Kasumi-1 (cell line): Measurements from ENCODE around the gene ELFN1.

Experiments
- DNase-seq, 2 experiments: peaks; one replicate each; lab custom pipeline; 2025; lab: John Stamatoyannopoulos, UW

Gene ELFN1

DNA sequence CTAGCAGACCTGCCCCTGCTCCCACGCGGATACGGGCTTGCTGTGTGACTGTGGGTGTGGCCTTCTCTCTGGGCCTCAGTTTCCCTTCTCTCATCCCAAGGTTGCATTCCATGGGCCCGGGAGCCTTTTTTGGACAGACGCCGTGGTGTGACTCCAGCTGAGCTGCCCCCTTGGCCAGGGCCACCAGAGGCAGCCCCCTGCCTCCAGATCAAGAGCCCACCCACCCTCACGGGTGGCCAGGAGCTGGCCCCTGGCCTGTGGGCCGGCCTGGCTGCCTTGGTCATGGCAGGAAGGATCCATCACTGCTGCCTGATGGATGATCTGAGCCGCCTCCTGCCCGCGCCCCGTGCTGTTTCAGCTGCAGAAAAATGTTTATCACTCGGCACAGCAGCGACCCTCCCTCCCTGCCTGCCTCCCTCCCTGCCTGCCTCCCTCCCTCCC, 27.8 kb upstream of the ELFN1 start:
- no peak for DNase-seq

DNA sequence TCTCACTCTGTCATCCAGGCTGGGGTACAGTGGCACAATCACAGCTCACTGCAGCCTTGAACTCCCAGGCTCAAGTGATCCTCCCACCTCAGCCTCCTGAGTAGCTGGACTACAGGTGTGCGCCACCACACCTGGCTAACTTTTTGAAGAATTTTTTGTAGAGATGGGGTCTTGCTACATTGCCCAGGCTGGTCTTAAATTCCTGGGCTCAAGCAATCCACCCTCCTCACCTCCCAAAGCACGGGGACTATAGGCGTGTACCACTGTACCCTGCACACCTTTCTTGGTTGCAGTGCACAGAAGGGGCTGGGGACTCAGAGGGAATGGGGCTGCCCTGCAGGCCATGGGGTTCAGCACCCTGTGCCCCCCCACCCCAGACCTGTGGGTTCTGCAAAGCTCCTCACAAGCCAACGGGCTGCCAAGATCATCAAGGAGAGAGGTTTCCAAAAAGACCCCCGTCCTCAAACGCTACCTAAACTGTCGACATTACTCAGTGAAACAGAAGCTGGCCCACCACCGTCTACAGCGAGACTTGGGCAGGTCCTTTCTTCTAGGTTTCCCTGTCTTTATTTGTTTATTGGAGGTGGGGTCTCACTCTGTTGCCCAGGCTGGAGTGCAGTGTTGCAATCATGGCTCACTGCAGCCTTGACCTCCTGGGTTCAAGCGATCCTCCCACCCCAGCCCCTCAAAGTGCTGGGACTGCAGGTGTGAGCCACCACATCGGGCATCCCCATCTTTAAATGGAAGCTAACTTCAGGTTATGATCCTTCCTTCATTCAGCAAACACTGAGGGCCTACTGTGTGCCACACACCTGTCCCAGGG, 26.6 kb upstream of the ELFN1 start:
- DNase-seq = no peak

DNA sequence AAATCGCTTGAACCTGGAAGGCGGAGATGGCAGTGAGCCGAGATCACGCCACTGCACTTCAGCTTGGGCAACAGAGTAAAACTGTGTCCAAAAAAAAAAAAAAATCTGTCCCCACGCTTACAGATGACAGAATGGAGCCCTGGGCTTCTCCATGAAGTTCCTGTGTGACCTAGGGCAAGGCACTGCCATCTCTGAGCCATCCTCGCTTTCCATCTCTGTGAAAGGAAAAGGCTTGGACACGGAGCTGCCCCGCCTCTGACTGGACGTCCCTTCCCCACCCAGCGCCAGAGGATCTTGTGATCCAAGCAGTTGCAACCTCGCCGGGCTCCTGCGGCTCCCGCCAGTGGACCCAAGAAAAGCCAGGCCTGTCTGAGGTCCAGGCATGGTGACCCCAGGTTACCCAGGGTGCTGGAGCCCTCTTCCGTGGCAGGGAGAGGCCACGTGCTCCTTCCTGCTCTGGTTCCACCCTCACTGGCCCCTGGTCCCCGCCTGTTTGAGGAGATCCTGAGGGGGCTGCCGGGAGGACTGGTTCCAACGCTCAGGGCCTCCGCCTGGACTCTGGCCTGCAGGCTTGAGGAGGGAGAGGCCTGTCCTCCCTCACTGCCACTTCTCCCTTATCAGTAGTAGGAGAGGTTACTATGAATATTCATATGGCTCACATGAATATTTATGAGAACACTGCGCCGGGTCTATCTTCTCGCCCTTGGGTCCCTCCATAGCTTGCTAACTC, 25.6 kb upstream of the ELFN1 start:
- DNase-seq = no peak

DNA sequence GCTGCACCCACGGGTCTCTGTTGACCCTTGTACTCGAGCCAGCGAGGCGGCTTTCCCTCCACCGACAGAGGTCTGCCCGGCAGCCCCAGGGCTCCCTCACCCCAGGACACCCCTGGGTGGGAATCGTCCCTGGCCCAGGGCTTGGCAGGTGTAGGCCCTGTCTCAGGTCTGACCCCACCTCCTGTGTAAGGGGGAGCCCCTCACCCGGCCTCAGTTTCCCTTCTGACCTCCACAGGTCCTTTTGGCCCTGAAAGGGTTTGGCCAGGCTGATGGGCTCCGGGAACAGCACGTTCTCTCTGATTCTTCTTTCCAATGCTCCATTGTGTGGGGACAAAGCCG, 25.0 kb upstream of the ELFN1 start:
- DNase-seq = no peak

DNA sequence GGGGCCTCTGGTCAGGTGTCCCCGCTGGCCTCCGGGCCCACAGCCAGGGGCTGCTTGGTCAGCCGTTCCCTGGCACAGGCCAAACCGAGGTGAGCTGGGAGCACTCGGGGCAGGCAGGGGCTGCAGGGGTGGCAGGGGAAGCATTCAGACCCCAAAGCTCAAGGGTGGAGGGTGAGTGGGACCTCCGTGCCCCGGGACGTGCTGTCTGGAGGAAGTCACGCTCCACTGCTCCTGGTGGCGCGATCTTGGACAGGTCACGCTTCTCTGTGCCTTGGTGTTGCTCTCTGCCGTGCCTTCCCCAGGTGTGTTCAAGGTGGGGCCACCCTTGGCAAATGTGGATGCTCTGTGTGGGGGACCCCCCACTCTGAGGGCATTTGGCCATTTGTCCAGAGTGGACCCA, 24.6 kb upstream of the ELFN1 start:
- no peak for DNase-seq

DNA sequence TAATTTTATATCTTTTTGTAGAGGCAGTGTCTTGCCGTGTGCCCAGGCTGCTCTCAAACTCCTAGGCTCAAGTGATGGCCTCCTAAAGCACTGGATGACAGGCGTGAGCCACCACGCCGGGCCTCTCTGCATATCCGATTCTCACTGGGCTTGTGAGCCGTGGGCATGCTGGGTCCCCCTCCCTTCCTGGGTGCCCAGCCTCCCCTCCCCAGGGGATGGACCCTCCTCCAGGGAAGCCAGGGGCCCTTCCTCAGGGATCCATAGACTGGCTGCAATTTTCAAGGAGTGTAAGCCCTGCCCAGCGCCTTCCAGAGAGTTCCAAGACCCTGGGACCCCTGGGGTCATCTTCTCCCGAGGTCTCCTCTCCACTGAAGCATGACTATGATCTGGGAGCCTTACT, 23.7 kb upstream of the ELFN1 start:
- no peak for DNase-seq

DNA sequence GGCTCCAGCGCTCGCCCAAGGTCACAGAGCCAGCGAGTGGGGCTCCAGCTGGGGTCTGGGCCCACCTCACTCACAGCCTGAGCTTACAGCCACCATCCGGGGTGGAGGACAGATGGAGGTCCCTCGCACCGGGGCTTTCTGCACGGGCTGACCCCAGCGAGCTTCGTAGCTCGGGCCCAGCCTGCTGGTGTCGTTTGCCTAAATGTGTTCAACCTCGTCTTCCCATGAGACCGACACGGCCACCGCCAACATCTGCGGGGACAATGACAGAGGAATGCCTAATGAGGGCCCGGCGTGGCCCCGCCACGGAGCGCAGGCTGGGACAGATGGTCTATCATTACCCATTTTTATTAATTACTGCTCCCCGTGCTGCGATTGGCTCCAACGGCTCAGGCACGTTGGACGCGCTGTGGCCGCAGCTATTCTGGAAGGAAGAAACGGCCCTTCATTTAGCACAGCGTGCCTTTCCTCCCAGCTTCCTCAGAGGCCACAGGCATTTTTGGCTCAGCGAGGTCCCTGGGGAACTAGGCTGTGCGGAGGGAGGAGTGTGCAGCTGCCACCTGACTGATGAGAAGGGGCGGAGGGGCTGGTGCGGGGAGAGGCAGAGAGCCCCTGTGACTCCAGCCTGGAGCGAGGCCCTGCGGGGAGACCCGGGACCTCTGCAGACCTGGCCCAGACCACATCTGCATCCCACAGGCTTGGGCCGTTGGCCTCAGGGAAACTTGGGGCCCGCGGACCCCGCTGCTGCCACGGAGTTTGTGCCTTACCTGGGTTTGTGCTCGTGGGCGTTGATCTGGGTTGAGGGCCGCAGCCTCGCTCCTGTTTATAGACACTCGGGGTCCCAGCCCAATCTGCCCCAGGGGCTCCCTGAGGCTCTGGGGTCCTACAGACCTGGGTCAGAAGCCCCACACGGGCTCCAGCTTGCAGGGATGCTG, 22.9 kb upstream of the ELFN1 start:
- no peak for DNase-seq

DNA sequence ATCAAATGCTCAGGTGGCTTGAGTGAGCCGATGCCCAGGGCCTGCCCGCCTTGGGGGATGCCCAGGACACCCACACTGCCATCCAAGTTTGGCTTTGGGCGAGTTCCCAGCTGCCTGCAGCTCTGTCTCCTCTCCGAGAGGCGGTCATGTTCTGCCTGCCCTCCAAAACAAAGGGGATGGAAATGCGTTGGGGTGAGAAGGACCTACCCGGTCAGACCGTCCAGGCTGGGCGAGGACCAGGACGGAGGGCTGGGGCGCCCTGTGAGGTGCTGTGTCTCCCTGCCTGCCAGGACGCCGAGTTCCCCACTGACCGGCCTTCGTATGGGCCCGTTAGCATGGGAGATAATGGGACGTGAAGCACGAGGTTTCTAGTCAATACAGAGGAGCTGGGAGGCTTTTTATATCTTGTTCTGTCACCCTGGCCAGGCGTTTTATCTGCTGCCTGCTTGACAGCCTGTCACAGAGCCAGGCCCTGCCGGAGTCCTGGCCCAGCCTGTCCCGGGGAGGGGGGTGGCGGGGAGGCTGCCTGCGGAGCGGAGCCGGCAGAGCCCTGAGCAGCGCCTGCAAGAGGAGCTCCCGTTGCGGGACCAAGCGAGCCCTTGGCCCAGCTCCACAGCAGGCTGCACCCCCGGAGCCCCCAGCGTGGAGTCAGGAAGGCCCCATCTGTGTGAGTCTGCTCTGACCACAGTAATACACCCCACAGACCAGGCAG, 22.0 kb upstream of the ELFN1 start:
- no peak for DNase-seq

DNA sequence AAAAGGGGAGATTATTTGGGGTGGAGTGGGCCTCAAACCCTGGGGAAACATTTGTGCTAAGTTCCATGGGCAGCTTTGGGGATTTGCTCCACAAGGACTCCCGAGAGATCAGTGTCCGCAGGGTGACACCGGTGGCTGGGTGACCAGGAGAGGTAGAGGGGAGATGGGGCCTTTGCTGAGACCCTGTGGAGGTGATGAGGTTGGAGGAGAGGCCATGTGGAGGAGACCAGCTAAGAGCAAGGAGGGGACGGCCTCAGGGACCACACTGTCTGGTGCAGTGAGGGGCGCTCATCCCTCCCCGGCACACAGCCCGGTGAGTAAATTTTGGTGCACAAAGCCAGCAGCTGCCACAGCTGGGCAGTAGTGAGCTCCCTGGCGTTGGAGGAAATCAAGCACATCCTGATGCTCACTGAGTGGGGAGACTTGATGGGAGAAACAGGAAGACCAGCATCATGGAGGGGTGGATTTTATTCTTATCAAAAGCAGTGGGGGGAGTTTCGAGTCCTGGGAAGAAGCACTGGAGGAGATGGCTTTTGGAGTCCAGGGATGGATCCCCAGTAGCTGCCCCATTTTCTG, 20.2 kb upstream of the ELFN1 start:
- DNase-seq = no peak

DNA sequence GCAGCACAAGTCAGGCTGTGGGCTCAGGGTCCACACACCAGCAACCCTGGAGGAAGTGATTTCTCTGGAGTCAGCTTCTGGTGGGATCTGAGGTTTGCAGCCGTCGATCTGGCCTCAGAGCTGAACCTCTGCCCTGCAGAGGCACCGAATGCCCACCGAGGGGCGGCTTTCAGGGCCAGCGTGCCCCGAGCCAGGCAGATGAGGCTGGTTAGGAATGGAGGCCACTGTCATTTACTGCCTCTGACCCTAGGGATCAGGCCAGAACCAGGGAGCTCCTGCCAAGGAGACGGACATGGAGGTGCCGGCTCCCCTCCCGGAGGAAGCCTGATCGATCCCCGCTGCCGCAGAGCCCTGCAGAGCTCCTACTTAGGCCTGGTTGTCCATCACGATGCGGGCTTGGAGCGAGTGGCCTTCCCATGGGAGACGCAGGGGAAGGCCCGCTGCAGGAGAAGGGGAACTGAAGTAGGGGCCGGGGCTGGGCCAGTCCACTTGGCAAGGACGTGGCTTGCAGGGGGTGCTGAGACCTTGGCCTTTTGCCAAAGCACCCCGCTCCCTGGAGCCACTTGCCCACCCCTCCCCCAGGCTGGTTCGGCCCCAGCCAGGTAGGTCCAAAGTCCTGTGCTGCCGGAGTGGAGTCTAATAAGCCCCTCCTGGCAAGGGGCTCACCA, 19.6 kb upstream of the ELFN1 start:
- DNase-seq = no peak

DNA sequence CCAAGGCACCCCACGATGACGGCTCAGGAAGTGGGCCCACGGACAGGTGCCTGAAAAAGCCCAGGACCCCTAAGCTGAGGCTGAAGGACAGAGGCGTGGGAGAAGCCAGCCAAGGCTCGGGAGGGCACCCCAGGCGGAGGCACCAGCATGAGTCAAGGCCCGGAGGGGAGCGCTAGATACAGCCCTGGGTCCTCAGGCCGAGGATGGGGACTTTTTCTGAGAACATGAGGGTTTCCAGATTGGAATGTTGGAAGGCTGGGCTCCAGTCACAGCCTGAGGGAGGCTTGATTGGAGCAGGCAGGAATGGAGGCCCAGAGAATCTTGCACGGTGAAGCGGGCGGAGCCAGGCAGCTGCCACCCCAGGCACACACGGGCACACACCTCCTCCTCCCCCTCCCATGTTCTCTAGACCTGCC, 19.0 kb upstream of the ELFN1 start:
- DNase-seq = no peak

DNA sequence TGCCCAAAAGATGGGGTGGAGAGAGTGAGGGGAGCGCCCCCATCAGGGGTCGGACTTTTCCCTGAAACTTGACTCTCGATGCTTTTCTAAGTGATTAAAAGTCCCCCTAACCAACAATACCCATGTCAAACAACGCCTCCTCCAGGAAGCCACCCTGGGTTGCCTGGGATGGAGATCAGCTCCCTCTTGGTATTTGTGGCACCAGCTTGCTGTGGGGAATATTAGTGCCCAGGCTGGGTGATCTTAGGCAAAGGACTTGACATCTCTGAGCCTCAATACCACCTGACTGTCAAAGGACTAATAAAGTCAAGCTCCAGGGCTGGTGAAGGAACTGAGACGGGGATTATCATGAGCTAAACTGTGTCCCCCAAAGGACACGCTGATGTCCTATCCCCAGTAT, 18.2 kb upstream of the ELFN1 start:
- DNase-seq = no peak

DNA sequence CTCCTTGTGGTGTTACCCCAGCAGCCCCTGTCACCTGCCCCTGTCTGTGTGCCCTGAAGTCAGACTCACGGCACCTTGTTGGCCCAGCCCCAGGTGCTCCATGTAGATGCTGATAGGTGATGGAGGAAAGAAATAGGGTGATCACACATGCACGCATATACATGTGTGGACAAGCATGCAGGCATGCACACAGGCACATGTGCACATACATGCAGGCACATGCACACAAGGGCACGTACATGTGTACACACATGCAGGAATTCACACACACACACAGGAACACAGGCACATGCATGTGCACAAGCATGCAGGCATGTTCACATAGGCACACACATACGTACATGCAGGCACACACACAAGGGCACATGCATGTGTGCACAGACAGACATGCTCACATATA, 16.6 kb upstream of the ELFN1 start:
- no peak for DNase-seq

DNA sequence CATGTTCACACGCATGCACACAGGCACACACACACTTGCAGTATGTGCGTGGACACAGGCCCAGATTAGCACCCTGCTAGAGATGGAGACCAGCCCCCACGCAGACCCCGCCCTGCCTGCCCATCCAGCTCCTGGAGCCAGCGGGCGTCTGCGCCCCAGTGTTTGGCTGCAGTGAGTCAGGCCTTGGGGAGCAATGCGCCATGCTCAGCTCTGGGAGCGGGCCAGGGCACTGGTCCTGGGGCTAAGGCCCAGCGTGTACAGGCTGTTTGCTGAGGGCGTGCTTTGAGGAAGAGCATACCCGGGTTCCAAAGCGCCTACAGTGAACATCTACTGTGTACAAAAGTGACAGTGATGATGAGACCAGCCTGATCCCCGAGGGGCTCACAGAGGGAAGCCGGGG, 16.0 kb upstream of the ELFN1 start:
- DNase-seq = no peak

DNA sequence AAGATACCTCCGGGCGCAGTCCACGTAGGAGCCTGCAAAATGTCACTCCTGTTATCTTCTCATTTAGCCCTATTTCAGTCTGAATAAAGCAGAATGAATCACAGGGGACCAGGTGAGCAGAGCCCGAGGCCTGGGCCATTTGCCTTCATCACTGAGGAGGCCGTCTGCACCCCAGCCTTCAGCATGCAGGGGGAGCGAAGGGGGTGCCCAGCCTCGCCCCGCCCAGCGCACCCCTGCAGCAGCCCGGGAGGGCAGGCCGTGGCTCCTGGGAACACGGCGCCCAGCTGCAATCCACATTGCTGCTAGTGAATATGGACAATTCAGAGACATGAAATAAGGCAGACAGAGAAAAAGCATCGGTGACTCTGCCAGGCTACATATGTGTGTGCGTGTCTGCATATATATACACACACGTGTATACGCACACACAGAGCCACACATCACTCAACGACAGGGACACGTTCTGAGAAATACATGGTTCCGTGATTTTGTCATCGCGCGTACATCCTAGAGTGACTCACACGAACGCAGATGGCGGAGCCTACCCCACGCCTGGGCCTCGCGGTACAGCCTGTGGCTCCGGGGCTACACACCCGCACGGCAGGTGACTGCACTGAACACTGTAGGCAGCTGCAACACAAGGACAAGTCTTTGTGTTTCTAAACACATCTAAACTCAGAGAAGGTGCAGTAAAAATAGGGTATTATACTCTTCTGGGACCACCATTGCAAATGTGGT, 15.2 kb upstream of the ELFN1 start:
- DNase-seq = no peak

DNA sequence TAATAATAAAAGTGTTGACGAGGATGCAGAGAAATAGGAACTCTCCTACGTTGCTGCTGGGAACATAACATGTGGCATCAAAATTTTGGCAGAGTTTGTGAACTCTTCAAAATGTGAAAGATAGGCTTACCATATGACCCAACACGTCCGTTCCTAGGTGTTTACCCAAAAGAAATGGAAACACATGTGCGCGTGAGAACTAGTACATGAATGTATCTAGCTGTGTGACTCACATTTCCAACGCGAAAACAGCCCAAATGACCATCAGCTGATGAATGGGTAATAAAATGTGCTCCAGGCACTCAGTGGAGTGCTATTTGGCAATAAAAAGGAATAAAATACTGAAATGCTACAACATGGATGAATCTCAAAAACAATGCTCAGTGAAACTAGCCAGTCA, 10.4 kb upstream of the ELFN1 start:
- no peak for DNase-seq

DNA sequence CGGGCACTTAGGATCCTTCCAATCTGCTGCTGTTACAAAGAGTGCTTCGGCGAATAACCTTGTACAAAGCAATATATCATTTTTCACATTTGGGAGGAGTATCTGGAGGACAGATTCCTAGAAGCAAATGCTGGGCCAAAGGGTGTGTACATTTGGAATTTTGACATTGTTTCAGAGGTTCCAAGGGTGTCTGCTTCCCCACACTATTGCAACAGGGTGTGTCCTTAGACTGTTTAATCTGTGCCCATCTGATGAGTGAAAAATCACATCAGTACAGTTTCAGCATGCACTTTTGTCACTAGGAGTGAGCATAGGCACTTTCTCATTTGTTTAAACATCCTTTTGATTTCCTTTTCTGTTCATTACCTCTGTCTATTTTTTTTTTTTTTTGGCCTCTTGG, 8.6 kb upstream of the ELFN1 start:
- no peak for DNase-seq

DNA sequence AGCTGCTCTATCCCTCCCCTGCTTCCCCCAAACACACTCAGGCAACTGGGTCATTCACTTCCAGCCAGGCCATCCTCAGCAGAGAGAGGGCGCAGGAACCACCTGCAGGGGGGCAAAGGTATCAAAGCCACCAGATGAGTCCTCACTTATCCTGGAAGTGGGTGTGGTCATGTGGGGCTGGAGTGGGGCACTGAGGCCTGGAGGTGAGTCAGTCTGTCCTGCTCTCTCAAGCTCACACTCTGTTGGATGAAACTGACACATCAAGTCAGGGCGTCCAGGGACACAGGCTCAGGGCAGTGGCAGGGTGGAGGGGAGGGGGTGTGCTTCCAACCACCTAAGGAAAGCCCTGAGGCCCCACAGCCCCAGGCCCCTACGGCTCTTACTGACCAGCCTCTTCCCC, 8.0 kb upstream of the ELFN1 start:
- DNase-seq = no peak

DNA sequence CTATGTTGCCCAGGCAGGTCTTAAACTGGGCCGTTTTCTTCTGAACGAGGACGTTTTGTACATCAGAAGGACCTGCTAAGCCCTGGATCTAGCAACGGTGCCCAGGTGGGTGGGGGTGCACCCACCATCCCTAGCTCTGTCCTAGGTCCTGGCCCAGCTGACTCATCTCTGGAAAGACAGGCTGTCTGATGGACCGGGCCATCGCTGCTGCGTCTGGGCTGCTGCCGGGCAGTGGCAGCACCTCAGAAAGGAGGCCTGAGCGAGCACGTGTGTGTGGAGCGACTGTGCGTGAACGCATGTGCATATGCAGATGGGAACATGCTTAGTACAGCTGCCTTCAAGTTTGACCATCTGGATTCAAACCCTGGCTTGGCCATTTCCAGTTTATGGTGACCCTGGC, 7.3 kb upstream of the ELFN1 start:
- no peak for DNase-seq

DNA sequence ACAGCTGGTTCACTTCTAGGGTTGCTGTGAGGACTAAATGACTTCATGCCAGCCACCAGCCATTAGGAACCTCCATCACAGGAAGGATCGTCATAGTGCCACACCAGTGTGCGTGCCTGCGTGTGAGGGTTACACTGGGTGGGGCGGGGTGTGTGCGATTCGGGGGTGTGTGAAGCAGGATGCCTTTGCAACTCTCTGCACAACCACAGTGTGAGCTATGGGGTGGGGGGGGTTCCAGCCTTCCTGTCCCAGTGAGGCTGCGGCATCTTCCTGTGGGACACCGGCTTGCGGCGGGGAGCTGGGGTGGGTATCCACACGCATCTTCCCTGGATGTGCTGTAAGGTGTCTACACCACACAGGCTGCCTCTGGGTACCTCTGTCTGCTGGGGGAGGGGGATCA, 6.9 kb upstream of the ELFN1 start:
- no peak for DNase-seq
